HepG2 (cell line): ENCODE measurements around the gene PELO. TPM values are rescaled to one million over a fixed set of nuclear protein-coding genes. Genes with fewer than 3 reads are reported as not detected.

Experiments
- BRD4 ChIP-seq: sonication (generic); formaldehyde crosslinking; IDR thresholded peaks from 2 replicates; pipeline ENCODE4 v1.4.0; 2020; ENCODE audit warnings: missing genetic modification reagents
- ERF ChIP-seq: IDR thresholded peaks from 2 replicates; pipeline ENCODE4 v1.6.1; 2018; ENCODE audit warnings: missing biosample characterization, missing genetic modification reagents
- FOSL1 ChIP-seq: sonication (generic); formaldehyde crosslinking; IDR thresholded peaks from 2 replicates; pipeline ENCODE4 v1.9.0; 2021; ENCODE audit warnings: missing genetic modification reagents, borderline replicate concordance
- GPN1 ChIP-seq: sonication (generic); formaldehyde crosslinking; IDR thresholded peaks from 2 replicates; pipeline ENCODE4 v1.5.1; 2020; ENCODE audit warnings: missing genetic modification reagents, borderline replicate concordance
- IRX3 ChIP-seq: sonication (generic); formaldehyde crosslinking; IDR thresholded peaks from 2 replicates; pipeline ENCODE4 v1.8.1; 2023; ENCODE audit warnings: mild to moderate bottlenecking, low read depth, missing genetic modification reagents, borderline replicate concordance
- KDM2A ChIP-seq: sonication (generic); formaldehyde crosslinking; IDR thresholded peaks from 2 replicates; pipeline ENCODE4 v1.4.0; 2020; ENCODE audit warnings: low read depth, missing genetic modification reagents, borderline replicate concordance
- KDM4B ChIP-seq: sonication (generic); formaldehyde crosslinking; IDR thresholded peaks from 2 replicates; pipeline ENCODE4 v1.4.0; 2020; ENCODE audit warnings: missing genetic modification reagents
- MXD1 ChIP-seq: sonication (generic); formaldehyde crosslinking; IDR thresholded peaks from 2 replicates; pipeline ENCODE4 v1.4.0; 2020; ENCODE audit warnings: mild to moderate bottlenecking, missing genetic modification reagents
- SIX1 ChIP-seq: sonication (generic); formaldehyde crosslinking; IDR thresholded peaks from 2 replicates; pipeline ENCODE4 v1.4.0; 2020; ENCODE audit warnings: missing genetic modification reagents, borderline replicate concordance
- TBL1XR1 ChIP-seq: fragments of 150-350 bp; IDR thresholded peaks from 2 replicates; pipeline ENCODE4 v1.6.1; 2014; ENCODE audit warnings: borderline replicate concordance, low read length; ENCODE audit not compliant: partially characterized antibody
- TOPORS ChIP-seq: sonication (generic); formaldehyde crosslinking; IDR thresholded peaks from 2 replicates; pipeline ENCODE4 v1.8.0; 2023; ENCODE audit warnings: mild to moderate bottlenecking, missing genetic modification reagents
- ZBTB14 ChIP-seq: sonication (generic); formaldehyde crosslinking; IDR thresholded peaks from 2 replicates; pipeline ENCODE4 v1.4.0; 2020; ENCODE audit warnings: missing genetic modification reagents
- ZBTB7B ChIP-seq: sonication (generic); formaldehyde crosslinking; IDR thresholded peaks from 2 replicates; pipeline ENCODE4 v1.4.0; 2020; ENCODE audit warnings: missing genetic modification reagents
- ZFP62 ChIP-seq: sonication (generic); formaldehyde crosslinking; IDR thresholded peaks from 2 replicates; pipeline ENCODE4 v1.4.0; 2020; ENCODE audit warnings: missing genetic modification reagents
- ZNF577 ChIP-seq: sonication (generic); formaldehyde crosslinking; IDR thresholded peaks from 2 replicates; pipeline ENCODE4 v1.4.0; 2020; ENCODE audit warnings: mild to moderate bottlenecking, low read depth, missing genetic modification reagents, borderline replicate concordance
- ZNF609 ChIP-seq: sonication (generic); formaldehyde crosslinking; IDR thresholded peaks from 2 replicates; pipeline ENCODE4 v1.4.0; 2020; ENCODE audit warnings: mild to moderate bottlenecking, missing genetic modification reagents, borderline replicate concordance
- polyA plus RNA-seq, 8 experiments: library from polyadenylated mRNA; depleted of rRNA in 3 of 8; stranded (reverse) in 7 of 8; unstranded in 1 of 8; fragments of >200 nt; fragmentation: Illumina TruSeq in 4 of 8; extraction: Trizol in 4 of 8; gene quantifications; 2 replicates each; pipeline versions ENCODE4 v1.2.1 to v1.2.3, GENCODE V29; 2011 to 2016; ENCODE audit warnings: low read depth in 4 of 8, missing spikeins in 1 of 8, mixed read lengths in 1 of 8; ENCODE audit not compliant: insufficient read depth in 1 of 8
- total RNA-seq, 5 experiments: library from RNA; depleted of rRNA; stranded (reverse); fragments of >200 nt; fragmentation: Illumina TruSeq; extraction: Trizol; gene quantifications; 2 replicates each; pipeline ENCODE4 v1.2.3, GENCODE V29; 2016; ENCODE audit warnings: low read depth in 1 of 5
- TF ChIP-seq, protein P1 (sequence below): sonication (generic); formaldehyde crosslinking; IDR thresholded peaks from 2 replicates; pipeline ENCODE4 v1.5.0; 2020; ENCODE audit warnings: missing genetic modification reagents
- TF ChIP-seq, protein P2 (sequence below): sonication (generic); formaldehyde crosslinking; IDR thresholded peaks from 2 replicates; pipeline ENCODE4 v1.4.0; 2020; ENCODE audit warnings: mild to moderate bottlenecking, missing genetic modification reagents

The PELO gene
- total and polyA plus RNA-seq, 2 of the 13 experiments (the other 11 are each of a cell fraction or from before 2014, with no cell fraction given): 19.0 to 23.9 TPM

- TF ChIP-seq ZNF609 (CRISPR knock-in tag): peak; percentile 3; the same call in 1 of the 2 replicates
- no peak for TF ChIP-seq BRD4 (CRISPR knock-in tag)
- no peak for TF ChIP-seq ZBTB14
- no peak for TF ChIP-seq MXD1
- TF ChIP-seq ZBTB7B (CRISPR knock-in tag): no peak
- TF ChIP-seq TBL1XR1: no peak
- TF ChIP-seq TOPORS (CRISPR knock-in tag): no peak
- TF ChIP-seq KDM2A: no peak
- TF ChIP-seq, protein P1, sequence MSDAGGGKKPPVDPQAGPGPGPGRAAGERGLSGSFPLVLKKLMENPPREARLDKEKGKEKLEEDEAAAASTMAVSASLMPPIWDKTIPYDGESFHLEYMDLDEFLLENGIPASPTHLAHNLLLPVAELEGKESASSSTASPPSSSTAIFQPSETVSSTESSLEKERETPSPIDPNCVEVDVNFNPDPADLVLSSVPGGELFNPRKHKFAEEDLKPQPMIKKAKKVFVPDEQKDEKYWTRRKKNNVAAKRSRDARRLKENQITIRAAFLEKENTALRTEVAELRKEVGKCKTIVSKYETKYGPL (CRISPR knock-in tag): no peak
- no peak for TF ChIP-seq ZFP62 (CRISPR knock-in tag)
- no peak for TF ChIP-seq ERF (CRISPR knock-in tag)
- no peak for TF ChIP-seq FOSL1 (CRISPR knock-in tag)
- TF ChIP-seq SIX1 (CRISPR knock-in tag): no peak
- TF ChIP-seq, protein P2, sequence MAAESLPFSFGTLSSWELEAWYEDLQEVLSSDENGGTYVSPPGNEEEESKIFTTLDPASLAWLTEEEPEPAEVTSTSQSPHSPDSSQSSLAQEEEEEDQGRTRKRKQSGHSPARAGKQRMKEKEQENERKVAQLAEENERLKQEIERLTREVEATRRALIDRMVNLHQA (CRISPR knock-in tag): no peak
- no peak for TF ChIP-seq ZNF577
- no peak for TF ChIP-seq IRX3
- no peak for TF ChIP-seq GPN1 (CRISPR knock-in tag)
- no peak for TF ChIP-seq KDM4B (CRISPR knock-in tag)
Measured at GRCh38 chr5:52799358-52799982, 11.8 kb downstream of the PELO start (continued).
